GM23248 (cell line): ENCODE measurements around the gene HYOU1. TPM values are rescaled to one million over a fixed set of nuclear protein-coding genes. Genes with fewer than 3 reads are reported as not detected.
"Not testable (repeated sequence)": the region's sequence is repeated elsewhere in the genome, so short reads cannot be mapped to it uniquely, and the experiment has no call there.

Experiments
- DNase-seq: peaks from one replicate; pipeline ENCODE4 v3.0.0-alpha.2; 2015
- H2AFZ ChIP-seq: fragments of 200-600 bp; sonication (generic); 2 replicates; pipeline ENCODE4 v1.6.1; 2016; ENCODE audit warnings: antibody characterized with exemption
- H3F3A ChIP-seq: fragments of 200-600 bp; sonication (generic); 2 replicates; pipeline ENCODE4 v1.6.1; 2016; ENCODE audit warnings: mild to moderate bottlenecking, antibody characterized with exemption, mixed run types; ENCODE audit not compliant: insufficient read depth
- H3K27ac ChIP-seq: fragments of 200-600 bp; sonication (generic); 2 replicates; pipeline ENCODE4 v1.5.1; 2016; ENCODE audit warnings: mild to moderate bottlenecking
- H3K27me3 ChIP-seq: fragments of 200-600 bp; sonication (generic); replicated peaks from 2 replicates; pipeline ENCODE4 v1.6.1; 2016; ENCODE audit warnings: mild to moderate bottlenecking; ENCODE audit not compliant: insufficient read depth
- H3K36me3 ChIP-seq: fragments of 200-600 bp; sonication (generic); 2 replicates; pipeline ENCODE4 v1.6.1; 2016; ENCODE audit warnings: low read depth, mild to moderate bottlenecking
- H3K4me1 ChIP-seq: fragments of 200-600 bp; sonication (generic); 2 replicates; pipeline ENCODE4 v1.6.1; 2016; ENCODE audit warnings: mild to moderate bottlenecking; ENCODE audit not compliant: insufficient read depth
- H3K4me2 ChIP-seq: fragments of 200-600 bp; sonication (generic); one replicate; pipeline ENCODE4 v1.6.1; 2016; ENCODE audit warnings: mild to moderate bottlenecking; ENCODE audit not compliant: unreplicated experiment
- H3K4me3 ChIP-seq: fragments of 200-600 bp; sonication (generic); 2 replicates; pipeline ENCODE4 v1.5.1; 2016; ENCODE audit warnings: mild to moderate bottlenecking
- H3K79me2 ChIP-seq: fragments of 200-600 bp; sonication (generic); 2 replicates; pipeline ENCODE4 v1.6.1; 2016; ENCODE audit warnings: mild to moderate bottlenecking; ENCODE audit not compliant: insufficient read depth
- H3K9ac ChIP-seq: fragments of 200-600 bp; sonication (generic); 2 replicates; pipeline ENCODE4 v1.6.1; 2016; ENCODE audit warnings: mild to moderate bottlenecking
- H3K9me2 ChIP-seq: fragments of 200-600 bp; sonication (generic); 2 replicates; pipeline ENCODE4 v1.6.1; 2016; ENCODE audit warnings: mixed run types, mild to moderate bottlenecking, moderate library complexity; ENCODE audit not compliant: insufficient read depth
- H3K9me3 ChIP-seq: fragments of 200-600 bp; sonication (generic); one replicate; pipeline ENCODE4 v1.6.1; 2017; ENCODE audit warnings: low read depth
- H4K20me1 ChIP-seq: fragments of 200-600 bp; sonication (generic); 2 replicates; pipeline ENCODE4 v1.6.0; 2016; ENCODE audit not compliant: insufficient read depth
- EZH2 ChIP-seq: fragments of 200-600 bp; sonication (generic); IDR thresholded peaks from 2 replicates; pipeline ENCODE4 v1.6.1; 2018; ENCODE audit warnings: antibody characterized with exemption, mild to moderate bottlenecking; ENCODE audit not compliant: insufficient read depth, poor library complexity, severe bottlenecking
- EZH2phosphoT487 ChIP-seq: fragments of 200-600 bp; sonication (generic); IDR thresholded peaks from 2 replicates; pipeline ENCODE4 v1.6.1; 2018; ENCODE audit warnings: antibody characterized with exemption, moderate library complexity, mild to moderate bottlenecking, low read depth; ENCODE audit not compliant: insufficient read depth
- WGBS, 2 experiments: methylation state at CpG; one replicate each; pipeline ENCODE4 v1.1.6; 2015 to 2017; ENCODE audit warnings: low lambda C conversion rate in 2 of 2, low coverage in 1 of 2; ENCODE audit errors: missing lambda C conversion rate in 2 of 2; 5-methylcytosine and 5-hydroxymethylcytosine counted together
- in situ Hi-C: fragments of 300-500 bp; cut with MboI; formaldehyde crosslinking; loops from 2 replicates; pipeline ENCODE4 v1.15.0; 2020
- polyA plus RNA-seq: library from polyadenylated mRNA; unstranded; fragments of >200 nt; fragmentation: Nextera tagmentation; extraction: Ambion mirVana; gene quantifications from 2 replicates; pipeline ENCODE4 v1.2.1, GENCODE V29; 2016
- total RNA-seq: library from RNA; depleted of rRNA; stranded (reverse); fragments of >200 nt; shearing (Covaris generic); gene quantifications from 2 replicates; pipeline ENCODE4 v1.2.3, GENCODE V29; 2014

The HYOU1 gene
- total and polyA plus RNA-seq, 2 experiments from 2014 or later, result 56.3 to 85.4 TPM

DNA sequence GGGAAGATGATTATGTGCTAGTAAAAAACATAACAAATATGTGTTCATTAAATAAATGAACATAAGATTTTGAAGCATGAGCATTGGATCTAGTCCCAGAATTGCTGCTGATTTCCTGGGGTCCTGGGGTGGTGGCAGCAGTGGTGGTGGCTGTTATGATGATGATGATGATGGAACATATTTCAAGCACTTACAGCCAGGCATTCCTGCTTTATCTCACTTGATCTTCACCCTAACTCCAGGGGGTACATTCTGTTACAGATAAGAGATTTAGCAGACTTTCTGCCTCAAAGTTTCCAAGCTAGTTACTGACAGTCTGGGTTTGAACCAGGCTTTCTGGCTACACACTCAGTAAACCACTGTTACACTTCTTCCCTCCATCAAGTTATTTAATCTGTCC, 33.3 kb downstream of the HYOU1 start:
- Histone ChIP-seq H3K9ac (no peak overlapping the region), H4K20me1 (no peaks in the 10 kb centered on the region), H3K36me3 (peaks cover 15% of the 10 kb centered on the region), H3F3A (peaks cover 7% of the 10 kb centered on the region; the same call in 1 of the 2 replicates), H3K79me2 (peaks cover 48% of the 10 kb centered on the region), H3K4me3 (no peak overlapping the region), H3K4me1 (peaks cover 13% of the 10 kb centered on the region; the same call in 1 of the 2 replicates), H3K27me3 (no peaks in the 10 kb centered on the region), H3K9me3 (no peaks in the 10 kb centered on the region), H2AFZ (no peak overlapping the region), H3K4me2 (no peak overlapping the region), H3K27ac (no peak overlapping the region), H3K9me2 (no peaks in the 10 kb centered on the region)
- in situ Hi-C loops, result no loop called here
- TF ChIP-seq EZH2 (no peak), EZH2phosphoT487 (no peak)
- no peak for DNase-seq

DNA sequence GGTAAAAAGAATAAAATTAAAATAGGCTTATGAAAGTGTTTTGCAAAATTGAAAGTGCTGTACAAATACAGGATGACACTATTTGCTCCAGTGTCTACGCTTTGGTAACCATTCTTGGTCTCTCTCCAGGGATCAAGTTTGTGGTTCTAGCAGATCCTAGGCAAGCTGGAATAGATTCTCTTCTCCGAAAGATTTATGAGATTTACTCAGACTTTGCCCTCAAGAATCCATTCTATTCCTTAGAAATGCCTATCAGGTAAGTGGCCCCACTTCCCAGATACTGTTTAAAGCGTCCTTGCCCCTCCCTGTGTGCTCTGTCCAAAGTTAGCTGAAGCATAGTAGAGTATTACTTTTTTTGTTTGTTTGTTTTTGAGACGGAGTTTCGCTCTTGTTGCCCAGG, 35.4 kb downstream of the HYOU1 start:
- H3K9ac ChIP-seq, result no peak overlapping the region
- H3K4me1 ChIP-seq, result peaks cover 17% of the 10 kb centered on the region
- no peaks in the 10 kb centered on the region for H3K9me2 ChIP-seq
- no peak overlapping the region for H3K4me3 ChIP-seq
- no peak overlapping the region for H2AFZ ChIP-seq
- peaks cover 64% of the 10 kb centered on the region for H3K79me2 ChIP-seq
- no peaks in the 10 kb centered on the region for H3K9me3 ChIP-seq
- H3F3A ChIP-seq, result peaks cover 15% of the 10 kb centered on the region
- TF ChIP-seq EZH2 (no peak), EZH2phosphoT487 (no peak)
- no peak for DNase-seq
- H3K27ac ChIP-seq, result no peak overlapping the region
- H4K20me1 ChIP-seq, result no peaks in the 10 kb centered on the region
- peaks cover 15% of the 10 kb centered on the region for H3K36me3 ChIP-seq
- H3K4me2 ChIP-seq, result no peak overlapping the region
- H3K27me3 ChIP-seq, result no peaks in the 10 kb centered on the region
- in situ Hi-C loops, result no loop called here
- WGBS, 2 experiments, result 90 to 91% methylated on average over 5 of the region's 5 CpGs

- Histone ChIP-seq H3K9me3 (no peaks in the 10 kb centered on the region), H4K20me1 (no peaks in the 10 kb centered on the region), H3K36me3 (peaks cover 26% of the 10 kb centered on the region), H3K4me3 (peak overlapping the region; percentile 95), H3K4me1 (peaks cover 29% of the 10 kb centered on the region), H2AFZ (no peak overlapping the region), H3K27ac (peak overlapping the region; percentile 91; the same call in 1 of the 2 replicates), H3K9me2 (no peaks in the 10 kb centered on the region), H3K4me2 (peak overlapping the region; percentile 97), H3K27me3 (no peaks in the 10 kb centered on the region), H3F3A (peaks cover 32% of the 10 kb centered on the region), H3K79me2 (peaks cover 80% of the 10 kb centered on the region), H3K9ac (peak overlapping the region; percentile 94)
- TF ChIP-seq EZH2phosphoT487 (no peak), EZH2 (no peak)
- no peak for DNase-seq
- 21 to 29% methylated on average over 2 of the region's 2 CpGs for WGBS, 2 experiments
- in situ Hi-C loops, result no loop called here
Measured at GRCh38 chr11:119019996-119020395, 37.0 kb downstream of the HYOU1 start.

GRCh38 chr11:119018074-119018938, 38.7 kb downstream of the HYOU1 start, which contains the start of the genes RPS25 and TRAPPC4:
Gene RPS25, minus strand, starts transcription at chr11:119018343. Its CDS starts 59 bp downstream, at chr11:119018284.
Gene TRAPPC4, plus strand, starts transcription at chr11:119018766. Its CDS starts 30 bp downstream, at chr11:119018796.
- peak within 1 kb of the TSS; percentile 97 for H3K4me2 ChIP-seq
- H3F3A ChIP-seq, result peaks cover 43% of the 10 kb centered on the region
- H4K20me1 ChIP-seq, result no peaks in the 10 kb centered on the region
- H3K9ac ChIP-seq, result peak within 1 kb of the TSS; percentile 94
- H3K79me2 ChIP-seq, result peaks cover 92% of the 10 kb centered on the region
- no peaks in the 10 kb centered on the region for H3K9me3 ChIP-seq
- H3K4me3 ChIP-seq, result peak within 1 kb of the TSS; percentile 95
- H3K36me3 ChIP-seq, result peaks cover 37% of the 10 kb centered on the region
- H2AFZ ChIP-seq, result peak within 1 kb of the TSS; percentile 98
- no peaks in the 10 kb centered on the region for H3K9me2 ChIP-seq
- DNase-seq, result peak; percentile 99
- no peak for TF ChIP-seq EZH2phosphoT487
- TF ChIP-seq EZH2, result no peak
- peak within 1 kb of the TSS; percentile 91 for H3K27ac ChIP-seq
- WGBS, 2 experiments, result 1 to 2% methylated on average over 57 to 63 of the region's 63 CpGs
- no peaks in the 10 kb centered on the region for H3K27me3 ChIP-seq
- peaks cover 29% of the 10 kb centered on the region for H3K4me1 ChIP-seq
- in situ Hi-C loops, result no loop called here

- H3K9me2 ChIP-seq, H3K9me3 ChIP-seq, H3K27me3 ChIP-seq, H4K20me1 ChIP-seq, in situ Hi-C loops, DNase-seq, H2AFZ ChIP-seq: not testable (repeated sequence)
- peak overlapping the region; percentile 91 for H3K27ac ChIP-seq
- WGBS, 2 experiments, result 6 to 7% methylated on average over 10 of the region's 10 CpGs
- H3K4me1 ChIP-seq, result peaks cover 29% of the 10 kb centered on the region
- H3K79me2 ChIP-seq, result peaks cover 83% of the 10 kb centered on the region
- peak overlapping the region; percentile 94 for H3K9ac ChIP-seq
- peaks cover 51% of the 10 kb centered on the region for H3F3A ChIP-seq
- peak overlapping the region; percentile 97 for H3K4me2 ChIP-seq
- peaks cover 41% of the 10 kb centered on the region for H3K36me3 ChIP-seq
- H3K4me3 ChIP-seq, result peak overlapping the region; percentile 95
Measured at GRCh38 chr11:119017377-119017776, 39.6 kb downstream of the HYOU1 start.
